Breast epithelium (tissue), 4 donors: ENCODE measurements around the gene TEP1. TPM values are rescaled to one million over a fixed set of nuclear protein-coding genes. Genes with fewer than 3 reads are reported as not detected.

Experiments used
- DNase-seq, 2 donors: peaks; one replicate each; pipeline ENCODE4 v3.0.0-alpha.2; 2019; ENCODE audit warnings: low spot score in 2 of 2
- H3K27ac ChIP-seq, 2 donors: fragments of 200-600 bp; sonication (generic) in 1 of 2; one replicate each; pipeline ENCODE4 v1.5.1; 2016 to 2019; ENCODE audit warnings: mild to moderate bottlenecking in 1 of 2
- H3K27me3 ChIP-seq, 2 donors: fragments of 200-600 bp; sonication (generic) in 1 of 2; one replicate each; pipeline versions ENCODE4 v1.5.1 to v1.6.0; 2017 to 2019; ENCODE audit warnings: control low read depth in 1 of 2, mild to moderate bottlenecking in 1 of 2
- H3K36me3 ChIP-seq: fragments of 200-600 bp; one replicate; pipeline ENCODE4 v1.5.1; 2019
- H3K4me1 ChIP-seq, 2 donors: fragments of 200-600 bp; sonication (generic); one replicate each; pipeline ENCODE4 v1.5.1; 2016 to 2019; ENCODE audit warnings: control low read depth in 1 of 2
- H3K4me3 ChIP-seq, 3 donors: fragments of 200-600 bp; sonication (generic); 1 replicate in 2 of 3; 2 replicates in 1 of 3; pipeline ENCODE4 v1.5.1; 2016 to 2019; ENCODE audit warnings: mild to moderate bottlenecking in 3 of 3, moderate library complexity in 2 of 3
- H3K9me3 ChIP-seq, 2 donors: fragments of 200-600 bp; sonication (generic) in 1 of 2; one replicate each; pipeline ENCODE4 v1.5.1; 2016 to 2019; ENCODE audit warnings: control low read depth in 1 of 2
- CTCF ChIP-seq, 3 donors: fragments of 450-650 bp; IDR thresholded peaks; one replicate each; pipeline ENCODE4 v1.5.1; 2016 to 2017; ENCODE audit warnings: antibody characterized with exemption in 3 of 3, mild to moderate bottlenecking in 3 of 3, moderate library complexity in 3 of 3
- POLR2A ChIP-seq: fragments of 450-650 bp; IDR thresholded peaks from one replicate; pipeline ENCODE4 v1.6.1; 2016; ENCODE audit warnings: antibody characterized with exemption, mild to moderate bottlenecking, moderate library complexity
- POLR2AphosphoS5 ChIP-seq, 3 donors: sonication (generic); formaldehyde crosslinking; IDR thresholded peaks; one replicate each; pipeline ENCODE4 v1.6.1; 2017; ENCODE audit warnings: antibody characterized with exemption in 3 of 3
- intact Hi-C: fragments of 100-400 bp; cut with DNase I; formaldehyde crosslinking; loops from one replicate; pipeline ENCODE4 v1.15.1; 2023; ENCODE audit warnings: low total_unique reads
- total RNA-seq, 3 donors: library from RNA; depleted of rRNA; stranded (reverse); fragments of >200 nt; gene quantifications; one replicate each; pipeline ENCODE4 v1.1.0, GENCODE V29; 2016

Gene TEP1
- total RNA-seq, 3 donors from 2014 or later, result 21.3 to 34.5 (median 27.2) TPM

GRCh38 chr14:20397511-20397910 lies 15.8 kb downstream of the TEP1 start:
- DNase-seq, result no peak
- H3K27ac ChIP-seq, result no peak overlapping the region
- no peaks in the 10 kb centered on the region for H3K27me3 ChIP-seq
- H3K4me1 ChIP-seq, result no peaks in the 10 kb centered on the region
- TF ChIP-seq POLR2A, result no peak
- TF ChIP-seq POLR2AphosphoS5 (IDR thresholded peaks at IDR 0.05), result no peak
- H3K36me3 ChIP-seq, result peaks cover 9% of the 10 kb centered on the region
- no peak overlapping the region for H3K4me3 ChIP-seq
- H3K9me3 ChIP-seq, result no peaks in the 10 kb centered on the region
- intact Hi-C loops, result no loop called here

DNA sequence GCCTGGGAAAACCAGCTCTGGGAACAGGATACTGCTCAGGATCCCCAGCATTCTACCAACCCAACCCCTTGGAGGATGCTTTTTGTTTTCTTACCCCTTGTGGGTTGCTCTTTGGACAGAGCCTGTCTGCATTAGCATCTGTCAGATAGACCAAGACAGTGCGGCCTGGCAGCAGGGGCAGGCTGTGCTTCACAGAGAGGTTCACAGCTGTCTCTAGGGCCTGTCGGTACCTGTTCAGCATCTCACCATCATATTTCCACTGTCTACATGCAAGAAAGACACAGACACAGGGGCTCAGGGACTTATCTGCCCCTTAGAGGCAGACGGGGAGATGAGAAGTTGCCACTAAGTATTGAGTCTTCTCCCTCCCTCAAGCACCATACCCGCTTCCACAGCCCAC lies 21.8 kb downstream of the TEP1 start:
- peaks cover 21% of the 10 kb centered on the region for H3K36me3 ChIP-seq
- intact Hi-C loops, result no loop called here

GRCh38 chr14:20388159-20388558 lies 25.1 kb downstream of the TEP1 start:
- Histone ChIP-seq H3K36me3 (peaks cover 32% of the 10 kb centered on the region), H3K27me3 (no peaks in the 10 kb centered on the region), H3K27ac (no peak overlapping the region), H3K4me3 (no peak overlapping the region), H3K9me3 (no peaks in the 10 kb centered on the region), H3K4me1 (no peaks in the 10 kb centered on the region)
- TF ChIP-seq POLR2AphosphoS5 (IDR thresholded peaks at IDR 0.05) (no peak), POLR2A (no peak)
- DNase-seq, result no peak
- intact Hi-C loops, result no loop called here

More for the DNA sequence above, 21.8 kb downstream of the TEP1 start:
- Histone ChIP-seq H3K4me1 (no peaks in the 10 kb centered on the region), H3K27ac (no peak overlapping the region), H3K27me3 (no peaks in the 10 kb centered on the region), H3K9me3 (no peaks in the 10 kb centered on the region), H3K4me3 (no peak overlapping the region)
- DNase-seq, result no peak
- TF ChIP-seq POLR2AphosphoS5 (IDR thresholded peaks at IDR 0.05) (no peak), CTCF (IDR thresholded peaks at IDR 0.05) (no peak), POLR2A (no peak)

DNA sequence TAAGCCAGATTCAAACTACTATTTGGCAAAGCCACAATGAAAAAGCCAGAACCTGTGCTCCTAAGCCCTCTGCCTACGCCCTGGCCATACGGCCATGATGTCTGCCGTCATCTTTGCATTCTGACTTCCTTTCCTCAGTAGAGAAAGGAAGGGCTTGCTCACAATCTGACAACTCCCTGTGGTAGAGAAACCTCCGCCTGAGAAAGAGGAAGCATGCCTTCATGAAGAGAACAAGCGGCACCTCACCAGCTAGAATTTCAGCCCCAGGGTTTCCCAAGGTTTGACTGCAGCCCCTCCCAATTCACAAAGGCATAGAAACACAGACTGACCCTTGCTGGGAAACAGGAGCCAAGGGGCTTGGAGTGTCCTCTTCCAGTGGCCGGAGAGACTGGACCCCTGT lies 25.7 kb downstream of the TEP1 start:
- no peaks in the 10 kb centered on the region for H3K4me1 ChIP-seq
- DNase-seq, result no peak
- no peak overlapping the region for H3K27ac ChIP-seq
- intact Hi-C loops, result no loop called here
- H3K9me3 ChIP-seq, result no peaks in the 10 kb centered on the region
- H3K36me3 ChIP-seq, result peaks cover 37% of the 10 kb centered on the region
- H3K4me3 ChIP-seq, result no peak overlapping the region
- TF ChIP-seq CTCF (IDR thresholded peaks at IDR 0.05) (no peak), POLR2A (no peak), POLR2AphosphoS5 (IDR thresholded peaks at IDR 0.05) (no peak)
- no peaks in the 10 kb centered on the region for H3K27me3 ChIP-seq

DNA sequence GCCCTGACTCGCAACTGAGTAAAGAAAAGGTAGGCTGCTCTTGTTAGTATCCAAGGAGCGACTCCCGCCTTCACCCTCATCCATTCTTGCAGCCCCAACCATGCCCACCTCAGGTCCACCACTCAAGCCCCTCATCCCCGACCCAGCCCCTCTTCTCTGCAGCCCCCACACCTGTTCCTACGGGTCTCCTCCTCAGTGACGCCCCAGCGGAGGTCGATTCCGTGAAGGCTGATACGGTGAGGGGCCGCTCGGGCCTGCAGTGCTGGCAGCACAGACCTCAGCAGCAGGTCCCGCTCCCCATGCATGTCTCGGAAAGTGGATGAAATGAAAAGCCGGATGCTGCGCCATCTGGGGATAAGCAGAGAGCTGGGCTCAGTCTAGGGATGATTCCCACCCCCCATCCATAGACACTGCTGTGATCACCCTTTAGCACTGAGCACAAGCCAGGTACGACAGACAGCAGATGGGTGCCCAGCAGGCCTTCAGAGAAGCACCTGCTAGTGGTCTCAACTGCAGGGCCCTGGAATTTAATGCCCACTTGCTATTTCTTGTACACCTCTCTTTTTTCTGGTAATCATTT lies 26.9 kb downstream of the TEP1 start:
- H3K4me1 ChIP-seq, result no peaks in the 10 kb centered on the region
- DNase-seq, result no peak
- peaks cover 50% of the 10 kb centered on the region for H3K36me3 ChIP-seq
- no peak overlapping the region for H3K4me3 ChIP-seq
- TF ChIP-seq CTCF (IDR thresholded peaks at IDR 0.05), result no peak
- TF ChIP-seq POLR2AphosphoS5 (IDR thresholded peaks at IDR 0.05), result no peak
- TF ChIP-seq POLR2A, result no peak
- no peaks in the 10 kb centered on the region for H3K9me3 ChIP-seq
- intact Hi-C loops, result no loop called here
- H3K27me3 ChIP-seq, result no peaks in the 10 kb centered on the region
- H3K27ac ChIP-seq, result no peak overlapping the region

DNA sequence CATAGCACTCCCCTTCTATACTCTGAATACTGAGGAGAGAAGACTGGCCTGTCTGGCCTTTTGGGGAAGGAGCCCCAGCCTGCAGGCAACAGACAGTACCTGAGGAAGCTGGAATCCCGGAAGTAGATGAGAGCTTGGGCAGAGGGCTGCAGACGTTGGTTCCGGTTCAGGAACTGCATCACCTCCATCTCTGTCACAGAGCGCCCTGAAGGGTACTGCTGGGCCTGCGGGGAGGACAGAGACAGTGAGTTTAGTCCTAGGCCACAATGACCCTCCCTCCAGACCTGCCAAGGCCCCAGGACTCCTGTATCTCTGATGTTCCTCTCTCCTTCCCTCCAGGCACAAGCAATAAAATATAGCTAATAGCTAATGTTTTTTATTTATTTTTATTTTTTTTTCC lies 28.4 kb downstream of the TEP1 start:
- H3K27me3 ChIP-seq, result no peaks in the 10 kb centered on the region
- no peak for DNase-seq
- H3K4me3 ChIP-seq, result no peak overlapping the region
- TF ChIP-seq POLR2AphosphoS5 (IDR thresholded peaks at IDR 0.05), result no peak
- TF ChIP-seq CTCF (IDR thresholded peaks at IDR 0.05), result no peak
- no peak for TF ChIP-seq POLR2A
- H3K27ac ChIP-seq, result no peak overlapping the region
- no peaks in the 10 kb centered on the region for H3K4me1 ChIP-seq
- no peaks in the 10 kb centered on the region for H3K9me3 ChIP-seq
- peaks cover 46% of the 10 kb centered on the region for H3K36me3 ChIP-seq
- intact Hi-C loops, result no loop called here
